GM13976 (cell line): ENCODE measurements around the gene HIGD1B.

Experiments used
- DNase-seq: peaks from one replicate; pipeline ENCODE4 v3.0.0; 2012; ENCODE audit warnings: low spot score
- CTCF ChIP-seq: IDR thresholded peaks from 2 replicates; pipeline ENCODE4 v1.5.1; 2012; ENCODE audit warnings: borderline replicate concordance, mild to moderate bottlenecking; ENCODE audit not compliant: insufficient read depth; ENCODE audit errors: extremely low read depth, missing control alignments, control extremely low read depth
- in situ Hi-C: fragments of 300-500 bp; cut with MboI; formaldehyde crosslinking; loops from one replicate; pipeline ENCODE4 v1.12.0; 2022; ENCODE audit warnings: low sequenced_read_pairs, mixed read lengths, inconsistent platforms; ENCODE audit not compliant: unreplicated experiment

HIGD1B gene

DNA sequence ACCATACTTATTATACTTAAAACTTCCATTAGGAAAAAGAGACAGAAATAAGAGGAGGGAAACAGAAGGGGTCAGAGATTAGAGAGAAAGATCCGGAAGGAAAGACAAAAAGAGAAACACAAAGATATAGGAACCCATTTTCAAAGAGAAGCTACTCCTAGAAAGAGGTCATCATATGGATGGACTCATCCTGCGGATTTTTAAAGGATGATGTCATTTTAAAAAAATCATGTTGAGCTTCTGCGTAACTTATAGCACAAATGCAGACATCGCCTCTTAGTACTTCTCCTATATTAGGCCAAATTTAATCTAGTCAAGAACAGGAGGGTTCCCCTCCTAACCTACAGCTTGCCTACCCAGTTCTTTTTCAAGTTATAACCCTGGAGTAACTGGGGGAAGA, 33.5 kb downstream of the HIGD1B start:
- in situ Hi-C loops = no loop called here
- DNase-seq = no peak
- no peak for TF ChIP-seq CTCF

DNA sequence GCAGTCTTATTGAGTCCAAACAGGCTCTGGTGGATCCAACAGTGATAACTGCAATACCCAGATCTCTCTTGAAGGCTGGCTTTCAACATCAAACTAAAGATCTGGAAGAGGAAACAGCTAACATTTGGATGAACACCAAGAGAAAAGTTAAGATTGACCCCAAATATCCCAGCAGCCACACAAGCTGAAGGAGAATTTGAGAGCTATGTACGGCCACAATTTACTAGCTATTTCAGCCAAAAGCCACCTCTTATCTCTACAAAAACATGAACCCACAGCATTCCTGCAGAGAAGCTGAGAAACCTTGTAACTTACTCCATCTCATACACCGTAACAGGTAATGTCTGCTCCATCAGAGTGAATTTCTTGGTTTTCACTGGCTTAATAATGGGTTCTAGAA, 37.3 kb downstream of the HIGD1B start:
- no peak for DNase-seq
- in situ Hi-C loops = no loop called here
- no peak for TF ChIP-seq CTCF

DNA sequence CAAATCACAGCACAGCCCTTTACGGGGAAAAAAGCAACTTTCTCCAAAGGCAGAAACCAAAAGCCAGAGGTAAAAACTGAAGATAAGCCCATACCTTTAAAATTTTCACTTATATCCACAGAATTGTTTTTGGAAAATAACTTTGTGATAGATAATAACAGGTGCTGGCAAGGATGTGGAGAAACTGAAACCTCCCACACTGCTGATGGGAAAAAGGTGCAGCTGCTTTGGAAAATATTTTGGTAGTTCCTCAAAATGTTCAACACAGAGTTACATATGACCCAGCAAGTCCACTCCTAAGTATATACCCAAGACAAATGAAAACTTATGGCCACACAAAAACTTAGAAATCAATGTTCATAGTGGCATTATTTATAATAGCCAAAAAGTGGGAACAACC, 39.3 kb downstream of the HIGD1B start:
- in situ Hi-C loops = no loop called here
- no peak for TF ChIP-seq CTCF
- DNase-seq = no peak

DNA sequence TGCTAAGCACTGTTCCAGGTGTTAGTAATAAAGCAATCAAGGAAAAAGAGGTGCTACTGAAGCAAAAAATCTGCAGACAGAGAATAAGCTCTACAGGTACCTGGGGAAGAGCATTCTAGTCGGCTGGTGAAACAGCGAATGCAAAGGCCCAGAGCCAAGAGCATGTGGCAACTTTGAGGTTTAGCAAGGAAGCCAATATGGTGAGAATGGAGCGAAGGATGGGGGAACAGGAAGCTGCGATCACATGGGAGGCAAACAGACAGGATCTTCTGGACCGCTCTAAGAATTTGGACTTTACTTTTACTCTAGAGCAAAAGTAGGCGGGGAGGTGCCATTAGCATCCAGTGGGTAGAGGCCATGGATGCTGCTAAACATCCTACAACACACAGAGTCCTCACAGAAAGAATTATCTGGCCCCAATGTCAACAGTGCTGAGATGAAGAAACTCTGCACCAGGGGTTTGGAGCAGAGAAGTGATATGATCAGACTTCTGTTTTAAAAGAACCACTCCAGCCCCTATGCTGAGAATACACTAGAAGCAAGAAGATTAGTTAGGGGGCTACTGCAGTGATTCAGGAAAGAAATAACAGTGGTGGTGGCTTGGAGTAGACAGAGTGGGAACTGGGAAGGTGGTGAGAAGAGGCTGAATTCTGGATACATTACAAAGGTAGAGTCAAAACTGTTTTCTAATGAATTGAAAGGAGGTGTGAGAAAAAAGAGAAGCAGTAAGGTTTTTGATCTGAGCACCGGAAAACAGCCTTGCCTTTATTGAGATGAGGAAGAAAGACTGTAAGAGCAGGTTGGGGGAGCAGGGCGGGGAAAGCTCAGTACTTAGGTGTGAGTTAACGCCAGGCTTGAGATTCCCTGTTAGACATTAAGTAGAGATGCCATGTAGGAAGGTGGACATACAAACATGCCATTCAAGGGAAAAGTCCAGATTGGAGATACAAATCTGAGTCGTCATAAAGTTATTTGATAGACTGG, 40.6 kb downstream of the HIGD1B start:
- TF ChIP-seq CTCF = no peak
- in situ Hi-C loops = no loop called here
- DNase-seq = no peak

DNA sequence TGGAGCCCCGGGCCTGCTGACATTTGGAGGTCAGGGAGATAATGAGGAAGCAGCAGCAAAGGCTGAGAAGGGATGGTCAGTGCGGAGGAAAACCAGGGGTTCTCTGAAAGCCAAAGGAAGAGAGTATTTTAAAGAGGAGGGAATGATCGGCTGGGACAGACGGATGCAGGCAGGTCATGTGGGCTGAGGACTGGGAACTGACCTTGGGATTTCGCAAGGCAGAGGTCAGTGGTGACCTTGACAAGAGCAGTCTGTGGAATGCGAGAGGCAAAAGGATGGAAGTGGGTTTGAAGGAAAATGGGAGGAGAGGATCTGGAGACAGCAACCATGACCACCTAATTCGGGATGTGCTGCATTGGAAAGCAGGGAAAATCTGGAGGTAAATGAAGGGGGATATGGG, 41.3 kb downstream of the HIGD1B start:
- DNase-seq = no peak
- in situ Hi-C loops = no loop called here
- no peak for TF ChIP-seq CTCF

- DNase-seq = no peak
- in situ Hi-C loops = no loop called here
- TF ChIP-seq CTCF = no peak
Observed at GRCh38 chr17:44892250-44892649, 44.6 kb downstream of the HIGD1B start.

DNA sequence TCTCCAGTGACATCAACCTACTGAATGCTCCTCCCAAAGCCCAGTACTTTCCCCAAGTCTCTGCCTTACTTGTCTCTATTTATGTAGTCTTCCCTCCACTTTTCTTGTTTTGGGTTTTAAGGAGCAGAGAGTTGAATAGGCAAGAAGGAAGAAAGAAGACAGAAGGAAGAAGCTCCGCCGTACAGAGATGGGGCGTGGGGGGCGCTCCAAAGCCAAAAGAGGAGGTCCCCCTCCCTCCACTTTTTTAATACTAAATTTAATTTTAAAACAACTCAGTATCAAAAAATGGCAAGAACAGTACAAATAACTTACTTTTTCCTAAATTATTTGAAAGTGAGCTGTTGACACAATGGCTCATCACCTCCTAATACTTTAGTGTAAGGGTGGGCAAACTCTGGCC, 47.0 kb downstream of the HIGD1B start:
- no peak for TF ChIP-seq CTCF
- DNase-seq = no peak
- in situ Hi-C loops = no loop called here
